Stimulated activated naive CD4-positive, alpha-beta T cell (primary cell): ENCODE data around the gene ATP6V0E2.
"Not testable (repeated sequence)": the region's sequence is repeated elsewhere in the genome, so short reads cannot be mapped to it uniquely, and the experiment has no call there.

Source experiments
- DNase-seq, 6 experiments: peaks; one replicate each; lab custom pipeline; 2025; lab: John Stamatoyannopoulos, UW

Gene ATP6V0E2

GRCh38 chr7:149879766-149880637 lies 6.2 kb downstream of the ATP6V0E2 start:
- no peak for DNase-seq

- DNase-seq, result no peak
These were observed 7.0 kb downstream of the ATP6V0E2 start for GRCh38 chr7:149880638-149881311.

GRCh38 chr7:149881328-149882247 lies 7.8 kb downstream of the ATP6V0E2 start:
- DNase-seq, result no peak

GRCh38 chr7:149882248-149883047 lies 8.7 kb downstream of the ATP6V0E2 start:
- DNase-seq, result no peak

GRCh38 chr7:149883048-149883438 lies 9.3 kb downstream of the ATP6V0E2 start:
- DNase-seq, result no peak

- DNase-seq, result peak; percentile 20 to 55 (median 34)
These were observed 9.7 kb downstream of the ATP6V0E2 start for GRCh38 chr7:149883452-149883861.

- DNase-seq, result no peak
These were observed 10.2 kb downstream of the ATP6V0E2 start for GRCh38 chr7:149884016-149884415.

GRCh38 chr7:149884541-149884940 lies 10.8 kb downstream of the ATP6V0E2 start:
- no peak for DNase-seq

- no peak for DNase-seq
These were observed 11.6 kb downstream of the ATP6V0E2 start for GRCh38 chr7:149885191-149886017.

- DNase-seq, result no peak
These were observed 12.2 kb downstream of the ATP6V0E2 start for GRCh38 chr7:149886018-149886415.

GRCh38 chr7:149887311-149887710 lies 13.5 kb downstream of the ATP6V0E2 start:
- DNase-seq, result no peak

GRCh38 chr7:149890715-149891114 lies 16.9 kb downstream of the ATP6V0E2 start:
- not testable (repeated sequence) for DNase-seq

- not testable (repeated sequence) for DNase-seq
These were observed 21.2 kb downstream of the ATP6V0E2 start for GRCh38 chr7:149894957-149895356.

GRCh38 chr7:149907776-149908376 lies 34.1 kb downstream of the ATP6V0E2 start:
- DNase-seq, result not testable (repeated sequence)

- DNase-seq, result not testable (repeated sequence)
These were observed 36.5 kb downstream of the ATP6V0E2 start for GRCh38 chr7:149910219-149910618.

- not testable (repeated sequence) for DNase-seq
These were observed 38.4 kb downstream of the ATP6V0E2 start for GRCh38 chr7:149912126-149912525.

GRCh38 chr7:149926414-149926813 lies 52.6 kb downstream of the ATP6V0E2 start:
- not testable (repeated sequence) for DNase-seq
